PC-9 (cell line): ENCODE results near the gene ADAMTSL3. TPM values are rescaled to one million over a fixed set of nuclear protein-coding genes. Genes with fewer than 3 reads are reported as not detected.

Source experiments
- BruUV-seq: library from RNA; stranded (reverse); fragments of 400-500 nt; replicated peaks from 2 replicates; lab custom pipeline; 2021; lab: Mats Ljungman, UMichigan
- CTCF ChIA-PET: fragments of 300-600 bp; sonication (Branson Sonifier 250); formaldehyde crosslinking; loops from one replicate; lab custom pipeline; 2022; ENCODE audit warnings: antibody characterized with exemption; lab: Charles Lee
- POLR2A ChIA-PET: fragments of 300-600 bp; sonication (Branson Sonifier 250); formaldehyde crosslinking; loops from one replicate; lab custom pipeline; 2022; ENCODE audit warnings: antibody characterized with exemption; ENCODE audit not compliant: unreplicated experiment; lab: Charles Lee
- DNase-seq, 2 experiments: peaks; one replicate each; pipeline versions ENCODE4 v3.0.0 to v3.0.0-alpha.2; 2015 to 2022; ENCODE audit warnings: mixed read lengths in 1 of 2
- H2AFZ ChIP-seq: fragments of 200-600 bp; sonication (generic); 2 replicates; pipeline ENCODE4 v1.8.1; 2017; ENCODE audit warnings: antibody characterized with exemption
- H3F3A ChIP-seq: fragments of 200-600 bp; sonication (generic); 2 replicates; pipeline ENCODE4 v1.8.1; 2017; ENCODE audit warnings: antibody characterized with exemption, mild to moderate bottlenecking, low read depth; ENCODE audit not compliant: insufficient read depth
- H3K27ac ChIP-seq: fragments of 200-600 bp; sonication (generic); 2 replicates; pipeline ENCODE4 v1.6.1; 2016; ENCODE audit warnings: mixed run types
- H3K27me3 ChIP-seq: fragments of 200-600 bp; sonication (generic); 2 replicates; pipeline ENCODE4 v1.6.1; 2016; ENCODE audit warnings: low read depth, mixed run types; ENCODE audit not compliant: insufficient read depth
- H3K36me3 ChIP-seq: fragments of 200-600 bp; sonication (generic); 2 replicates; pipeline ENCODE4 v1.6.1; 2016; ENCODE audit warnings: low read depth, mixed run types
- H3K4me1 ChIP-seq: fragments of 200-600 bp; sonication (generic); replicated peaks from 2 replicates; pipeline ENCODE4 v1.6.1; 2016; ENCODE audit warnings: mixed run types; ENCODE audit not compliant: insufficient read depth
- H3K4me2 ChIP-seq: fragments of 200-600 bp; sonication (generic); 2 replicates; pipeline ENCODE4 v1.6.1; 2017; ENCODE audit warnings: mixed run types
- H3K4me3 ChIP-seq: fragments of 200-600 bp; sonication (generic); 2 replicates; pipeline ENCODE4 v1.6.1; 2016; ENCODE audit warnings: mixed run types
- H3K79me2 ChIP-seq: fragments of 200-600 bp; sonication (generic); 2 replicates; pipeline ENCODE4 v1.6.1; 2017; ENCODE audit warnings: low read depth, mixed run types
- H3K9me2 ChIP-seq: fragments of 200-600 bp; sonication (generic); 2 replicates; pipeline ENCODE4 v1.8.1; 2017; ENCODE audit warnings: mild to moderate bottlenecking; ENCODE audit not compliant: insufficient read depth
- H3K9me3 ChIP-seq: fragments of 200-600 bp; sonication (generic); 2 replicates; pipeline ENCODE4 v1.8.1; 2016; ENCODE audit warnings: low read depth; ENCODE audit not compliant: insufficient read depth
- H4K20me1 ChIP-seq: fragments of 200-600 bp; sonication (generic); 2 replicates; pipeline ENCODE4 v1.8.1; 2017; ENCODE audit not compliant: insufficient read depth
- EZH2 ChIP-seq: fragments of 200-600 bp; sonication (generic); IDR thresholded peaks from 2 replicates; pipeline ENCODE4 v1.8.0; 2017; ENCODE audit warnings: antibody characterized with exemption, low read depth
- intact Hi-C: fragments of 100-400 bp; cut with micrococcal nuclease; formaldehyde crosslinking; loops from one replicate; pipeline ENCODE4 v1.10.0; 2022; ENCODE audit not compliant: unreplicated experiment
- total RNA-seq: library from RNA; stranded (reverse); gene quantifications from 2 replicates; pipeline ENCODE4 v1.2.3, GENCODE V29; 2021
- TF ChIP-seq, protein P1 (sequence below): fragments of 200-600 bp; sonication (generic); conservative IDR thresholded peaks from 2 replicates; pipeline ENCODE4 v1.6.1; 2017; ENCODE audit warnings: mixed run types, antibody characterized with exemption, mild to moderate bottlenecking, moderate library complexity

Gene ADAMTSL3
- total RNA-seq, 1 experiment from 2014 or later: 5.0 TPM

GRCh38 chr15:83912343-83912742 lies 258.4 kb downstream of the ADAMTSL3 start:
- Histone ChIP-seq H3K4me1 (no peaks in the 10 kb centered on the region), H3F3A (no peaks in the 10 kb centered on the region), H3K27me3 (no peaks in the 10 kb centered on the region), H3K27ac (no peak overlapping the region), H3K4me2 (no peak overlapping the region), H3K9me3 (no peaks in the 10 kb centered on the region), H3K79me2 (no peaks in the 10 kb centered on the region), H3K9me2 (no peaks in the 10 kb centered on the region), H3K36me3 (no peaks in the 10 kb centered on the region), H3K4me3 (no peak overlapping the region), H2AFZ (no peak overlapping the region), H4K20me1 (no peaks in the 10 kb centered on the region)
- intact Hi-C loops: no loop called here
- TF ChIP-seq EZH2: no peak
- TF ChIP-seq, protein P1, sequence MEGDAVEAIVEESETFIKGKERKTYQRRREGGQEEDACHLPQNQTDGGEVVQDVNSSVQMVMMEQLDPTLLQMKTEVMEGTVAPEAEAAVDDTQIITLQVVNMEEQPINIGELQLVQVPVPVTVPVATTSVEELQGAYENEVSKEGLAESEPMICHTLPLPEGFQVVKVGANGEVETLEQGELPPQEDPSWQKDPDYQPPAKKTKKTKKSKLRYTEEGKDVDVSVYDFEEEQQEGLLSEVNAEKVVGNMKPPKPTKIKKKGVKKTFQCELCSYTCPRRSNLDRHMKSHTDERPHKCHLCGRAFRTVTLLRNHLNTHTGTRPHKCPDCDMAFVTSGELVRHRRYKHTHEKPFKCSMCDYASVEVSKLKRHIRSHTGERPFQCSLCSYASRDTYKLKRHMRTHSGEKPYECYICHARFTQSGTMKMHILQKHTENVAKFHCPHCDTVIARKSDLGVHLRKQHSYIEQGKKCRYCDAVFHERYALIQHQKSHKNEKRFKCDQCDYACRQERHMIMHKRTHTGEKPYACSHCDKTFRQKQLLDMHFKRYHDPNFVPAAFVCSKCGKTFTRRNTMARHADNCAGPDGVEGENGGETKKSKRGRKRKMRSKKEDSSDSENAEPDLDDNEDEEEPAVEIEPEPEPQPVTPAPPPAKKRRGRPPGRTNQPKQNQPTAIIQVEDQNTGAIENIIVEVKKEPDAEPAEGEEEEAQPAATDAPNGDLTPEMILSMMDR: no peak
- CTCF ChIA-PET: no interaction called here
- POLR2A ChIA-PET: no interaction called here
- BruUV-seq: no TSS peak
- DNase-seq: no peak

GRCh38 chr15:83913034-83913632 lies 259.2 kb downstream of the ADAMTSL3 start:
- POLR2A ChIA-PET: interaction anchor here (0.5 kb wide), 1 partner anchor 28 kb away, joined by 4 read pairs; no protein-coding TSS in a partner anchor
- no TSS peak for BruUV-seq
- no peaks in the 10 kb centered on the region for H3K9me2 ChIP-seq

GRCh38 chr15:83914906-83915305 lies 261.0 kb downstream of the ADAMTSL3 start:
- Histone ChIP-seq H3K27me3 (no peaks in the 10 kb centered on the region), H3K27ac (no peak overlapping the region), H2AFZ (no peak overlapping the region), H3K9me3 (no peaks in the 10 kb centered on the region), H3K4me1 (no peaks in the 10 kb centered on the region), H4K20me1 (no peaks in the 10 kb centered on the region), H3F3A (no peaks in the 10 kb centered on the region), H3K4me3 (no peak overlapping the region), H3K4me2 (no peak overlapping the region), H3K79me2 (no peaks in the 10 kb centered on the region), H3K9me2 (no peaks in the 10 kb centered on the region), H3K36me3 (no peaks in the 10 kb centered on the region)
- no TSS peak for BruUV-seq
- ChIA-PET CTCF (no interaction called here), POLR2A (no interaction called here)
- no peak for DNase-seq
- intact Hi-C loops: no loop called here
- TF ChIP-seq, protein P1: no peak
- TF ChIP-seq EZH2: no peak

More at GRCh38 chr15:83913034-83913632, 259.2 kb downstream of the ADAMTSL3 start:
- CTCF ChIA-PET: no interaction called here
- H3K4me1 ChIP-seq: no peaks in the 10 kb centered on the region
- H4K20me1 ChIP-seq: no peaks in the 10 kb centered on the region
- no peaks in the 10 kb centered on the region for H3K36me3 ChIP-seq
- H3F3A ChIP-seq: no peaks in the 10 kb centered on the region
- no peak overlapping the region for H3K4me3 ChIP-seq
- H3K79me2 ChIP-seq: no peaks in the 10 kb centered on the region
- H3K27ac ChIP-seq: no peak overlapping the region
- intact Hi-C loops: no loop called here
- H3K9me3 ChIP-seq: no peaks in the 10 kb centered on the region
- TF ChIP-seq, protein P1: no peak
- no peak for TF ChIP-seq EZH2
- no peaks in the 10 kb centered on the region for H3K27me3 ChIP-seq
- no peak overlapping the region for H3K4me2 ChIP-seq
- no peak overlapping the region for H2AFZ ChIP-seq
- DNase-seq: no peak
